ENCODE results near the gene CFAP68. TPM values are rescaled to one million over a fixed set of nuclear protein-coding genes. Genes with fewer than 3 reads are reported as not detected.
A peak's percentile ranks its signal among the peaks of the same experiment; 100 is the strongest.

CFAP68 gene
- total and polyA plus RNA-seq, 2 of the 8 experiments (the other 6 are each of a cell fraction or from before 2014, with no cell fraction given), result 21.4 to 43.1 TPM

DNA sequence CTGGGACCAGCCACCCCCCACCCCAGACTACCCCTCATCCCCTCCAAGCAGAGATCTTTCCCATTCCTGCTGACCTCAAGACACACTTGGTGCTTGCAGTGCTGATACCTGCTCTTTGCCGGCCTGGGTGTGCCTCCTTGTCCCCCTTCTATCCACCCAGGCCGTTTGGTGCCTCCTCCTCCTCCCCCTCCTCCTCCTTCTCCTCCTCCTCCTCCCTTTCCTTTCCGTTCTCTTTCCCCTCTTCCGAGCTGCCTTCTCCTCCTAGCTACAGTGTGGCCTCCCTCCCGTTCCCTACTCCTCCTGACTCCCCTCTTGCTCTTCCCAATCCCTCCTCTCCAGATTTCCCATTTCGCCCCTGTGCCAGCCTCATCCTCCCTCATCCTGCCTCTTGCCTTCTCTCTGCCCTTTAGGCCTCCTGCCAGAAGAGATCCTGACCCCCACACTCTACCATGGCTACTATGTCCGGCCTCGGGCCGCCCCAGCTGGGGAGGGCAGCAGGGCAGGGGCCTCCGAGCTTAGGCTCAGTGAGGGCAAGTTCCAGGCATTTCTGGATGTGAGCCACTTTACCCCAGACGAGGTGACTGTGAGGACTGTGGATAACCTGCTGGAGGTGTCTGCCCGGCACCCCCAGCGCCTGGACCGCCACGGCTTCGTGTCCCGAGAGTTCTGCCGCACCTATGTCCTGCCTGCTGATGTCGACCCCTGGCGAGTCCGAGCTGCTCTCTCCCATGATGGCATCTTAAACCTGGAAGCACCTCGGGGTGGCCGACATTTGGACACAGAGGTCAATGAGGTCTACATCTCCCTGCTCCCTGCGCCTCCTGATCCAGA, 33.9 kb downstream of the CFAP68 start:
- Histone ChIP-seq H3K18ac (ENCODE audit: extremely low read depth, low read length) (no peak overlapping the region), H3K23ac (ENCODE audit: insufficient read length) (no peak overlapping the region), H2BK15ac (ENCODE audit: low read length) (no peak overlapping the region), H3K9ac (replicated peaks in 1 of 4; ENCODE audit: extremely low read depth in 1 of 4, low read depth in 3 of 4, low read length in 3 of 4) (no peak overlapping the region), H3K14ac (ENCODE audit: insufficient read length) (no peak overlapping the region), H3K23me2 (ENCODE audit: low read depth, low read length) (peaks cover 4% of the 10 kb centered on the region; the same call in 1 of the 2 replicates), H3K4me3 (ENCODE audit: extremely low read depth in 1 of 4, insufficient read depth in 2 of 4, low read depth in 3 of 4, low read length in 4 of 4) (no peak overlapping the region), H3K56ac (replicated peaks; ENCODE audit: insufficient read length, low read depth, low read length) (no peak overlapping the region), H4K91ac (replicated peaks; ENCODE audit: insufficient read length, low read length) (peak overlapping the region; percentile 29), H4K20me1 (replicated peaks in 1 of 2; ENCODE audit: control insufficient read depth in 1 of 2, insufficient read depth in 2 of 2, low read length in 2 of 2) (no peaks in the 10 kb centered on the region), H3K27ac (ENCODE audit: low read depth, low read length) (no peak overlapping the region), H4K5ac (ENCODE audit: insufficient read length, low read depth, low read length) (no peak overlapping the region), H2BK12ac (ENCODE audit: low read depth, low read length) (peak overlapping the region; percentile 98; the same call in 1 of the 2 replicates), H3K36me3 (ENCODE audit: control insufficient read depth in 2 of 4, insufficient read depth in 4 of 4, low read length in 3 of 4) (no peaks in the 10 kb centered on the region), H2BK120ac (replicated peaks; ENCODE audit: low read depth, low read length) (no peak overlapping the region), H3K4ac (replicated peaks; ENCODE audit: insufficient read length, low read depth, low read length) (no peak overlapping the region), H3K79me1 (ENCODE audit: low read depth, low read length) (no peaks in the 10 kb centered on the region), H4K8ac (ENCODE audit: extremely low read depth, insufficient read depth, low read length) (no peak overlapping the region; the same call in 1 of the 2 replicates), H3K4me1 (replicated peaks in 1 of 4; ENCODE audit: control insufficient read depth in 3 of 4, insufficient read depth in 4 of 4, low read length in 3 of 4) (peaks cover under 1 to 15% (median 9%) of the 10 kb centered on the region in 4 experiments), H2BK5ac (ENCODE audit: low read depth, low read length) (peak overlapping the region; percentile 61; the same call in 1 of the 2 replicates), H3K9me3 (ENCODE audit: insufficient read depth in 2 of 2, low read depth in 1 of 2, low read length in 1 of 2) (no peaks in the 10 kb centered on the region), H2AFZ (ENCODE audit: low read length) (0 out of 2 replicates have a peak overlapping the region, but pooled peaks have one; percentile 71), H3K27me3 (replicated peaks in 1 of 4; ENCODE audit: control insufficient read depth in 3 of 4, extremely low read depth in 1 of 4, insufficient read depth in 3 of 4, low read length in 3 of 4) (no peaks in the 10 kb centered on the region), H2BK20ac (ENCODE audit: low read length) (no peak overlapping the region; the same call in 1 of the 2 replicates), H3K79me2 (ENCODE audit: control insufficient read depth in 1 of 2, insufficient read depth in 2 of 2, low read length in 2 of 2) (no peaks in the 10 kb centered on the region), H2AK5ac (ENCODE audit: low read depth, low read length) (peak overlapping the region; percentile 77; the same call in 1 of the 2 replicates), H3K4me2 (ENCODE audit: insufficient read depth in 1 of 2, low read depth in 2 of 2, low read length in 2 of 2) (0 out of 4 replicates have a peak overlapping the region, but pooled peaks of 1 of the 2 experiments have one; percentile 5)
- no peak for DNase-seq (ENCODE audit: low read depth in 1 of 2, low spot score in 2 of 2)
- POLR2A ChIA-PET (ENCODE audit: partially characterized antibody), result interaction anchor here (2.3 kb wide), 1 partner anchor 13 kb away, joined by 8 read pairs; no protein-coding TSS in a partner anchor
- FAIRE-seq, result no peak
- 90% methylated on average over 24 of the region's 24 CpGs; no CpG with 5 or more reads in 1 of the 2 experiments for WGBS, 2 experiments (ENCODE audit: extremely low coverage in 1 of 2, insufficient coverage in 1 of 2, insufficient read length in 1 of 2, insufficient replicate concordance in 2 of 2, low coverage in 1 of 2, low lambda C conversion rate in 2 of 2, missing lambda C conversion rate in 1 of 2)
- CTCF ChIA-PET (ENCODE audit: partially characterized antibody), result interaction anchor here (0.8 to 3.5 kb wide), 8 partner anchors 10 to 84 kb away, joined by 3 to 23 read pairs (median 4); no protein-coding TSS in a partner anchor
- TF ChIP-seq SAP30 (IDR thresholded peaks at IDR 0.05; ENCODE audit: insufficient read depth, insufficient replicate concordance, low read length) (no peak), SRF (IDR thresholded peaks at IDR 0.05; ENCODE audit: low read depth, low read length) (no peak), NRF1 (IDR thresholded peaks at IDR 0.05; ENCODE audit: low read depth, low read length) (no peak), FOSL1 (IDR thresholded peaks at IDR 0.05; ENCODE audit: insufficient read depth, low read depth, low read length) (no peak), KDM1A (IDR thresholded peaks at IDR 0.05; ENCODE audit: borderline replicate concordance, low read length) (no peak), JUND (IDR thresholded peaks at IDR 0.05; ENCODE audit: low read length) (no peak), RFX5 (IDR thresholded peaks at IDR 0.05; ENCODE audit: borderline replicate concordance, low read depth, low read length) (no peak), EGR1 (IDR thresholded peaks at IDR 0.05; ENCODE audit: borderline replicate concordance, low read depth, low read length) (no peak)
- TF ChIP-seq, protein P1, sequence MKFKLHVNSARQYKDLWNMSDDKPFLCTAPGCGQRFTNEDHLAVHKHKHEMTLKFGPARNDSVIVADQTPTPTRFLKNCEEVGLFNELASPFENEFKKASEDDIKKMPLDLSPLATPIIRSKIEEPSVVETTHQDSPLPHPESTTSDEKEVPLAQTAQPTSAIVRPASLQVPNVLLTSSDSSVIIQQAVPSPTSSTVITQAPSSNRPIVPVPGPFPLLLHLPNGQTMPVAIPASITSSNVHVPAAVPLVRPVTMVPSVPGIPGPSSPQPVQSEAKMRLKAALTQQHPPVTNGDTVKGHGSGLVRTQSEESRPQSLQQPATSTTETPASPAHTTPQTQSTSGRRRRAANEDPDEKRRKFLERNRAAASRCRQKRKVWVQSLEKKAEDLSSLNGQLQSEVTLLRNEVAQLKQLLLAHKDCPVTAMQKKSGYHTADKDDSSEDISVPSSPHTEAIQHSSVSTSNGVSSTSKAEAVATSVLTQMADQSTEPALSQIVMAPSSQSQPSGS (IDR thresholded peaks at IDR 0.05; ENCODE audit: low read length), result no peak
